K562 (cell line): Measurements from ENCODE around the gene RABL6. TPM values are rescaled to one million over a fixed set of nuclear protein-coding genes. Genes with fewer than 3 reads are reported as not detected.

Experiments
- BCOR ChIP-seq: fragments of 450-650 bp; IDR thresholded peaks from 2 replicates; pipeline ENCODE4 v1.6.1; 2016
- CHCHD3 ChIP-seq: fragments of 250-450 bp; sonication (Bioruptor Pico); IDR thresholded peaks from 2 replicates; pipeline ENCODE4 v2.1.2; 2022; ENCODE audit warnings: mild to moderate bottlenecking
- ETV6 ChIP-seq, 3 experiments: fragments of 150-350 bp in 1 of 3; sonication (generic) in 1 of 3; formaldehyde crosslinking in 1 of 3; IDR thresholded peaks; 2 replicates each; pipeline versions ENCODE4 v1.6.1 to v1.8.0; 2014 to 2022; ENCODE audit warnings: borderline replicate concordance in 2 of 3, low read depth in 2 of 3, antibody characterized with exemption in 1 of 3, low read length in 1 of 3, mild to moderate bottlenecking in 1 of 3, missing genetic modification reagents in 1 of 3
- FOXJ2 ChIP-seq: fragments of 200-800 bp; sonication (Bioruptor generic); IDR thresholded peaks from 2 replicates; pipeline ENCODE4 v1.6.1; 2016; ENCODE audit warnings: missing genetic modification characterization, missing compliant biosample characterization
- JUND ChIP-seq, 2 experiments: IDR thresholded peaks; 2 replicates in 1 of 2; 3 replicates in 1 of 2; pipeline ENCODE4 v1.6.1; 2011; ENCODE audit warnings: borderline replicate concordance in 2 of 2, low read depth in 2 of 2, low read length in 2 of 2, improper control_type of control experiment in 1 of 2, missing biosample characterization in 1 of 2, missing genetic modification characterization in 1 of 2, missing genetic modification reagents in 1 of 2
- NCOA4 ChIP-seq: fragments of 450-650 bp; IDR thresholded peaks from 2 replicates; pipeline ENCODE4 v1.6.1; 2018; ENCODE audit warnings: mild to moderate bottlenecking; ENCODE audit not compliant: partially characterized antibody
- RBM14 ChIP-seq: fragments of 200-400 bp; formaldehyde crosslinking; IDR thresholded peaks from 2 replicates; pipeline ENCODE4 v1.6.1; 2018; ENCODE audit warnings: low read depth, mild to moderate bottlenecking, low read length, moderate library complexity, borderline replicate concordance; ENCODE audit not compliant: insufficient read depth
- YY1 ChIP-seq, 3 experiments: IDR thresholded peaks; 2 replicates each; pipeline ENCODE4 v1.6.1; 2011; ENCODE audit warnings: low read length in 2 of 3, mild to moderate bottlenecking in 2 of 3, moderate library complexity in 2 of 3, borderline replicate concordance in 1 of 3, control low read depth in 1 of 3, low read depth in 1 of 3; ENCODE audit not compliant: insufficient read depth in 3 of 3, insufficient replicate concordance in 2 of 3, control insufficient read depth in 1 of 3, insufficient read length in 1 of 3; ENCODE audit errors: extremely low read depth in 1 of 3
- ZNF23 ChIP-seq: fragments of 250-450 bp; sonication (Bioruptor Pico); IDR thresholded peaks from 2 replicates; pipeline ENCODE4 v1.4.0; 2020; ENCODE audit warnings: mild to moderate bottlenecking
- ZNF551 ChIP-seq: fragments of 250-450 bp; sonication (Bioruptor Pico); IDR thresholded peaks from 2 replicates; pipeline ENCODE4 v1.5.0; 2021; ENCODE audit warnings: mild to moderate bottlenecking, moderate library complexity
- ZNF75A ChIP-seq: fragments of 450-650 bp; formaldehyde crosslinking; IDR thresholded peaks from 2 replicates; pipeline ENCODE4 v1.4.0; 2020; ENCODE audit warnings: mild to moderate bottlenecking
- polyA plus RNA-seq, 8 experiments: library from polyadenylated mRNA; depleted of rRNA in 4 of 8; stranded (reverse) in 5 of 8; unstranded in 3 of 8; fragments of >200 nt; fragmentation: Nextera tagmentation in 2 of 8; fragmentation: Illumina TruSeq in 1 of 8; extraction: Ambion mirVana in 2 of 8; extraction: Trizol in 1 of 8; gene quantifications; 2 replicates each; pipeline versions ENCODE4 v1.2.1 to v1.2.3, GENCODE V29; 2011 to 2014; ENCODE audit warnings: inconsistent platforms in 1 of 8, missing spikeins in 1 of 8
- total RNA-seq, 7 experiments: library from RNA; depleted of rRNA in 6 of 7; stranded (reverse); fragments of >200 nt in 6 of 7; fragmentation: Illumina TruSeq in 2 of 7; extraction: Trizol in 2 of 7; gene quantifications; 2 replicates each; pipeline versions ENCODE4 v1.2.1 to v1.2.3, GENCODE V29; 2011 to 2021; ENCODE audit warnings: low replicate concordance in 1 of 7
- TF ChIP-seq, protein P1 (sequence below), 2 experiments: fragments of 250-450 bp in 1 of 2; fragments of 450-650 bp in 1 of 2; sonication (Bioruptor Pico) in 1 of 2; IDR thresholded peaks; 2 replicates each; pipeline versions ENCODE4 v1.6.1 to v1.8.0; 2016 to 2021; ENCODE audit warnings: mild to moderate bottlenecking in 2 of 2, moderate library complexity in 2 of 2, missing compliant biosample characterization in 1 of 2, missing genetic modification characterization in 1 of 2
- TF ChIP-seq, protein P2 (sequence below), 2 experiments: fragments of 450-650 bp in 1 of 2; sonication (generic) in 1 of 2; formaldehyde crosslinking in 1 of 2; IDR thresholded peaks in 1 of 2; conservative IDR thresholded peaks in 1 of 2; 2 replicates each; pipeline versions ENCODE4 v1.6.1 to v1.8.1; 2016 to 2023; ENCODE audit warnings: mild to moderate bottlenecking in 2 of 2, moderate library complexity in 2 of 2, inconsistent platforms in 1 of 2, missing genetic modification reagents in 1 of 2
- TF ChIP-seq, protein P3 (sequence below): fragments of 450-650 bp; IDR thresholded peaks from 2 replicates; pipeline ENCODE4 v1.6.1; 2018; ENCODE audit warnings: mild to moderate bottlenecking, low read depth; ENCODE audit not compliant: partially characterized antibody
- TF ChIP-seq, protein P4 (sequence below), 2 experiments: fragments of 450-650 bp in 1 of 2; sonication (generic) in 1 of 2; formaldehyde crosslinking; conservative IDR thresholded peaks; 2 replicates each; pipeline versions ENCODE4 v1.4.0 to v1.8.1; 2020 to 2022; ENCODE audit warnings: mild to moderate bottlenecking in 1 of 2, missing genetic modification reagents in 1 of 2

RABL6 gene
- total and polyA plus RNA-seq, 9 of the 15 experiments (the other 6 are each of a cell fraction or from before 2014, with no cell fraction given), result 5.6 to 181 (median 84.5) TPM

DNA sequence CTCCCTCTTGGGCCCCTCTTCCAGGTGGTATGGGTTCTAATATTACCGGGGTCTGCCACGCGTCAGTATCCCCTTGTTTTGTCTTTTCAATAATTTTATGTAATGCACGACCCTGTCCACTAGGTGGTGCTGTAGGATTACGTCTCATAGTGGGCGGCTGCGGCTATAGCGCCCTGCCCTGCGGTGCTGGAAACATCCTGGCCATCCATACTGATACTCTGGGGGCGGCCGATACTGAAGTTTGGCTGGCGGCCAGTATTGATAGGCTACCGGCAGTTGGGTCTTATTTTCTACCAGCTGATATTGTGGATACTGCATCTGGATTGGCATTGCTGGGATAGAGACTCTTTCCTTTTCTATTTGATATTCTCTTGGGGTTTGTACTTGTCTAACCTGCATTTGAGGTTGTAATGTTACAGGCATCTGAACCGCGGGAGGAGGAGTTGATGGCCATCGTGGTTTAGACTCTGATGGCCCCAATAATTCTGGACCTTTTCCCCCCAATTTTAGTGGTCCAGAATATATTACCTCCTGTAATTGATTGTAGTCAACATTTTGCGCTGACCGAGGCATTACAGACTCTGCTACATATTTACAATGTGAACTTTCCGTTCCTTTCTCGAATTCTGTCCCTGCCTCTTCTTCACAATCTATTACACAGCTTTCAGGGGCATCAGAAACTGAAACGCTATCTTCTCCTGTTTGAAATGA, 19.9 kb upstream of the RABL6 start (continued):
- TF ChIP-seq RBM14 (no peak), ETV6 (IDR thresholded peaks at IDR 0.05; ENCODE audit: borderline replicate concordance in 1 of 2, low read depth in 2 of 2, low read length in 1 of 2) (no peak), ETV6 (CRISPR knock-in tag; IDR thresholded peaks at IDR 0.05; ENCODE audit: borderline replicate concordance) (no peak), ZNF551 (CRISPR knock-in tag) (no peak), FOXJ2 (tag) (no peak), ZNF75A (CRISPR knock-in tag) (no peak), JUND (IDR thresholded peaks at IDR 0.05; ENCODE audit: borderline replicate concordance, low read depth, low read length) (no peak), JUND (tag; IDR thresholded peaks at IDR 0.05; ENCODE audit: borderline replicate concordance, low read depth, low read length) (no peak; the same call in 2 of the 3 replicates), ZNF23 (CRISPR knock-in tag) (peak; percentile 65; the same call in 1 of the 2 replicates), BCOR (no peak), YY1 (IDR thresholded peaks at IDR 0.05; ENCODE audit: borderline replicate concordance in 1 of 3, control insufficient read depth in 1 of 3, extremely low read depth in 1 of 3, insufficient read depth in 3 of 3, insufficient read length in 1 of 3, insufficient replicate concordance in 2 of 3, low read depth in 1 of 3, low read length in 2 of 3) (peak in 1 of 3 experiments; percentile 22), CHCHD3 (CRISPR knock-in tag) (no peak), NCOA4 (no peak)
- TF ChIP-seq, protein P1, sequence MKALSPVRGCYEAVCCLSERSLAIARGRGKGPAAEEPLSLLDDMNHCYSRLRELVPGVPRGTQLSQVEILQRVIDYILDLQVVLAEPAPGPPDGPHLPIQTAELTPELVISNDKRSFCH (CRISPR knock-in tag; IDR thresholded peaks at IDR 0.05), result no peak
- TF ChIP-seq, protein P1 (tag; IDR thresholded peaks at IDR 0.05), result no peak
- TF ChIP-seq, protein P2, sequence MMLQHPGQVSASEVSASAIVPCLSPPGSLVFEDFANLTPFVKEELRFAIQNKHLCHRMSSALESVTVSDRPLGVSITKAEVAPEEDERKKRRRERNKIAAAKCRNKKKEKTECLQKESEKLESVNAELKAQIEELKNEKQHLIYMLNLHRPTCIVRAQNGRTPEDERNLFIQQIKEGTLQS (IDR thresholded peaks at IDR 0.05), result no peak
- TF ChIP-seq, protein P2 (CRISPR knock-in tag; conservative IDR thresholded peaks at IDR 0.05), result no peak
- TF ChIP-seq, protein P3, sequence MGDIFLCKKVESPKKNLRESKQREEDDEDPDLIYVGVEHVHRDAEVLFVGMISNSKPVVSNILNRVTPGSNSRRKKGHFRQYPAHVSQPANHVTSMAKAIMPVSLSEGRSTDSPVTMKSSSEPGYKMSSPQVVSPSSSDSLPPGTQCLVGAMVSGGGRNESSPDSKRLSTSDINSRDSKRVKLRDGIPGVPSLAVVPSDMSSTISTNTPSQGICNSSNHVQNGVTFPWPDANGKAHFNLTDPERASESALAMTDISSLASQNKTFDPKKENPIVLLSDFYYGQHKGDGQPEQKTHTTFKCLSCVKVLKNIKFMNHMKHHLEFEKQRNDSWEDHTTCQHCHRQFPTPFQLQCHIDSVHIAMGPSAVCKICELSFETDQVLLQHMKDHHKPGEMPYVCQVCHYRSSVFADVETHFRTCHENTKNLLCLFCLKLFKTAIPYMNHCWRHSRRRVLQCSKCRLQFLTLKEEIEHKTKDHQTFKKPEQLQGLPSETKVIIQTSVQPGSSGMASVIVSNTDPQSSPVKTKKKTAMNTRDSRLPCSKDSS, result no peak
- TF ChIP-seq, protein P4, sequence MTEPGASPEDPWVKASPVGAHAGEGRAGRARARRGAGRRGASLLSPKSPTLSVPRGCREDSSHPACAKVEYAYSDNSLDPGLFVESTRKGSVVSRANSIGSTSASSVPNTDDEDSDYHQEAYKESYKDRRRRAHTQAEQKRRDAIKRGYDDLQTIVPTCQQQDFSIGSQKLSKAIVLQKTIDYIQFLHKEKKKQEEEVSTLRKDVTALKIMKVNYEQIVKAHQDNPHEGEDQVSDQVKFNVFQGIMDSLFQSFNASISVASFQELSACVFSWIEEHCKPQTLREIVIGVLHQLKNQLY (CRISPR knock-in tag; conservative IDR thresholded peaks at IDR 0.05), result no peak
